NT2/D1 (cell line): ENCODE data around the gene FOXO3.

Source experiments
- DNase-seq: peaks from one replicate; pipeline ENCODE4 v3.0.0-alpha.2; 2011; ENCODE audit warnings: low read depth, low spot score
- H3K27me3 ChIP-seq: 2 replicates; pipeline ENCODE4 v1.6.0; 2011; ENCODE audit warnings: mild to moderate bottlenecking; ENCODE audit not compliant: insufficient read length, insufficient read depth
- H3K36me3 ChIP-seq: 2 replicates; pipeline ENCODE4 v1.6.1; 2011; ENCODE audit warnings: mild to moderate bottlenecking, low read length, mixed read lengths; ENCODE audit not compliant: insufficient read depth, insufficient read length
- H3K4me1 ChIP-seq: 2 replicates; pipeline ENCODE4 v1.5.1; 2011; ENCODE audit not compliant: insufficient read depth, insufficient read length
- H3K4me3 ChIP-seq: 2 replicates; pipeline ENCODE4 v1.5.1; 2011; ENCODE audit warnings: low read depth; ENCODE audit not compliant: insufficient read length
- H3K9ac ChIP-seq: 2 replicates; pipeline ENCODE4 v1.6.0; 2011; ENCODE audit warnings: low read depth; ENCODE audit not compliant: insufficient read length
- H3K9me3 ChIP-seq: 2 replicates; pipeline ENCODE4 v1.5.1; 2011; ENCODE audit warnings: mild to moderate bottlenecking, low read length; ENCODE audit not compliant: insufficient read depth
- SUZ12 ChIP-seq: IDR thresholded peaks from 2 replicates; pipeline ENCODE4 v1.6.1; 2011; ENCODE audit not compliant: insufficient read length, insufficient read depth; ENCODE audit errors: extremely low read depth
- YY1 ChIP-seq: IDR thresholded peaks from 2 replicates; pipeline ENCODE4 v1.6.1; 2011; ENCODE audit not compliant: insufficient read length, insufficient read depth
- ZNF274 ChIP-seq: IDR thresholded peaks from 2 replicates; pipeline ENCODE4 v1.6.1; 2011; ENCODE audit warnings: mild to moderate bottlenecking, low read depth, low read length

FOXO3 gene

GRCh38 chr6:108640104-108640503 lies 79.4 kb downstream of the FOXO3 start:
- Histone ChIP-seq H3K9me3 (no peaks in the 10 kb centered on the region), H3K36me3 (no peaks in the 10 kb centered on the region), H3K9ac (no peak overlapping the region), H3K4me1 (no peaks in the 10 kb centered on the region), H3K27me3 (no peaks in the 10 kb centered on the region), H3K4me3 (no peak overlapping the region)
- no peak for TF ChIP-seq SUZ12
- no peak for TF ChIP-seq YY1
- no peak for TF ChIP-seq ZNF274
- no peak for DNase-seq

GRCh38 chr6:108643184-108643583 lies 82.5 kb downstream of the FOXO3 start:
- Histone ChIP-seq H3K9ac (no peak overlapping the region), H3K27me3 (no peaks in the 10 kb centered on the region), H3K4me3 (no peak overlapping the region), H3K9me3 (no peaks in the 10 kb centered on the region), H3K4me1 (no peaks in the 10 kb centered on the region), H3K36me3 (no peaks in the 10 kb centered on the region)
- TF ChIP-seq ZNF274 (no peak), YY1 (no peak), SUZ12 (no peak)
- no peak for DNase-seq

GRCh38 chr6:108644252-108644651 lies 83.5 kb downstream of the FOXO3 start:
- no peaks in the 10 kb centered on the region for H3K36me3 ChIP-seq
- TF ChIP-seq YY1 (no peak), SUZ12 (no peak), ZNF274 (no peak)
- no peak overlapping the region for H3K9ac ChIP-seq
- H3K4me1 ChIP-seq, result no peaks in the 10 kb centered on the region
- H3K9me3 ChIP-seq, result no peaks in the 10 kb centered on the region
- no peak for DNase-seq
- H3K4me3 ChIP-seq, result no peak overlapping the region
- H3K27me3 ChIP-seq, result no peaks in the 10 kb centered on the region

- DNase-seq, result no peak
- no peak overlapping the region for H3K4me3 ChIP-seq
- no peaks in the 10 kb centered on the region for H3K36me3 ChIP-seq
- H3K27me3 ChIP-seq, result no peaks in the 10 kb centered on the region
- no peak overlapping the region for H3K9ac ChIP-seq
- no peak for TF ChIP-seq SUZ12
- no peak for TF ChIP-seq ZNF274
- no peak for TF ChIP-seq YY1
- H3K4me1 ChIP-seq, result peaks cover 2% of the 10 kb centered on the region
- no peaks in the 10 kb centered on the region for H3K9me3 ChIP-seq
Measured at GRCh38 chr6:108648191-108648590, 87.5 kb downstream of the FOXO3 start.

GRCh38 chr6:108650325-108650724 lies 89.6 kb downstream of the FOXO3 start:
- TF ChIP-seq ZNF274 (no peak), YY1 (no peak), SUZ12 (no peak)
- no peaks in the 10 kb centered on the region for H3K36me3 ChIP-seq
- no peaks in the 10 kb centered on the region for H3K27me3 ChIP-seq
- no peaks in the 10 kb centered on the region for H3K9me3 ChIP-seq
- DNase-seq, result no peak
- H3K4me3 ChIP-seq, result no peak overlapping the region
- H3K9ac ChIP-seq, result no peak overlapping the region
- peaks cover 2% of the 10 kb centered on the region for H3K4me1 ChIP-seq

- DNase-seq, result no peak
- Histone ChIP-seq H3K9ac (no peak overlapping the region), H3K4me1 (peaks cover 2% of the 10 kb centered on the region), H3K36me3 (no peaks in the 10 kb centered on the region), H3K9me3 (no peaks in the 10 kb centered on the region), H3K27me3 (no peaks in the 10 kb centered on the region), H3K4me3 (no peak overlapping the region)
- TF ChIP-seq ZNF274 (no peak), SUZ12 (no peak), YY1 (no peak)
Measured at GRCh38 chr6:108650781-108651180, 90.1 kb downstream of the FOXO3 start.

GRCh38 chr6:108651340-108652227 lies 90.9 kb downstream of the FOXO3 start:
- Histone ChIP-seq H3K4me3 (no peak overlapping the region), H3K27me3 (no peaks in the 10 kb centered on the region)

GRCh38 chr6:108652375-108652774 lies 91.7 kb downstream of the FOXO3 start:
- no peak for TF ChIP-seq SUZ12
- TF ChIP-seq YY1, result no peak
- no peak for TF ChIP-seq ZNF274

More at GRCh38 chr6:108651340-108652227, 90.9 kb downstream of the FOXO3 start:
- Histone ChIP-seq H3K4me1 (peaks cover 2% of the 10 kb centered on the region), H3K9ac (no peak overlapping the region), H3K9me3 (no peaks in the 10 kb centered on the region), H3K36me3 (no peaks in the 10 kb centered on the region)
- TF ChIP-seq ZNF274 (no peak), YY1 (no peak), SUZ12 (no peak)
- DNase-seq, result no peak

More at GRCh38 chr6:108652375-108652774, 91.7 kb downstream of the FOXO3 start:
- no peak overlapping the region for H3K4me3 ChIP-seq
- peaks cover 2% of the 10 kb centered on the region for H3K4me1 ChIP-seq
- no peak for DNase-seq
- H3K9me3 ChIP-seq, result no peaks in the 10 kb centered on the region
- no peaks in the 10 kb centered on the region for H3K36me3 ChIP-seq
- H3K9ac ChIP-seq, result no peak overlapping the region
- no peaks in the 10 kb centered on the region for H3K27me3 ChIP-seq
